ENCODE measurements around the gene RECQL5. TPM values are rescaled to one million over a fixed set of nuclear protein-coding genes. Genes with fewer than 3 reads are reported as not detected.
A peak's percentile ranks its signal among the peaks of the same experiment; 100 is the strongest.

The RECQL5 gene
- total RNA-seq, 4 donors from 2014 or later: 25.1 to 129 (median 80.3) TPM

DNA sequence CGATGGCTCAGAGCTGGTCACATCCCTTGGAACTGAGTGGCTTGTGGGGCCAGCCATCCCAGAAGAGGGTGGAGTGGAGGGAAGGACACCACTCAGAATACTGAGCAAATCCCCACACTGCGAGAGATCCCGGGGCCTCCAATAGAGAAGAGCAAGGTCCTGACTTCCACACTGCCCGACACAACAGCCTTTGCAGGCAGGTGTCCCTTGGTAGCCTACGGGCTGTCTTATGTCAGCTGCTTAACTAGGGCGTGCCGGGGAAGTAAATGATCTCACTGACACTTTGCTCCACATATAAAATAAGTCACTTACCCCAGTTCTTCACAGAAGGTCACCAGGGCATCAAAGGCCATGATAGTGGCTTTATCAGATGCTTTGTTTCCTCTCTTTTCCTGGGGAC is 16.1 kb downstream of the RECQL5 start:
- peak; percentile 59 for TF ChIP-seq POLR2A (IDR thresholded peaks at IDR 0.05)
- TF ChIP-seq, protein P1, sequence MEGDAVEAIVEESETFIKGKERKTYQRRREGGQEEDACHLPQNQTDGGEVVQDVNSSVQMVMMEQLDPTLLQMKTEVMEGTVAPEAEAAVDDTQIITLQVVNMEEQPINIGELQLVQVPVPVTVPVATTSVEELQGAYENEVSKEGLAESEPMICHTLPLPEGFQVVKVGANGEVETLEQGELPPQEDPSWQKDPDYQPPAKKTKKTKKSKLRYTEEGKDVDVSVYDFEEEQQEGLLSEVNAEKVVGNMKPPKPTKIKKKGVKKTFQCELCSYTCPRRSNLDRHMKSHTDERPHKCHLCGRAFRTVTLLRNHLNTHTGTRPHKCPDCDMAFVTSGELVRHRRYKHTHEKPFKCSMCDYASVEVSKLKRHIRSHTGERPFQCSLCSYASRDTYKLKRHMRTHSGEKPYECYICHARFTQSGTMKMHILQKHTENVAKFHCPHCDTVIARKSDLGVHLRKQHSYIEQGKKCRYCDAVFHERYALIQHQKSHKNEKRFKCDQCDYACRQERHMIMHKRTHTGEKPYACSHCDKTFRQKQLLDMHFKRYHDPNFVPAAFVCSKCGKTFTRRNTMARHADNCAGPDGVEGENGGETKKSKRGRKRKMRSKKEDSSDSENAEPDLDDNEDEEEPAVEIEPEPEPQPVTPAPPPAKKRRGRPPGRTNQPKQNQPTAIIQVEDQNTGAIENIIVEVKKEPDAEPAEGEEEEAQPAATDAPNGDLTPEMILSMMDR (IDR thresholded peaks at IDR 0.05): no peak
- no peak for TF ChIP-seq EP300 (IDR thresholded peaks at IDR 0.05; ENCODE audit: low read depth)
- TF ChIP-seq POLR2AphosphoS5 (IDR thresholded peaks at IDR 0.05): peak in 2 of 3 donors; percentile 30 to 72
- no peaks in the 10 kb centered on the region for H3K9me3 ChIP-seq
- WGBS, 2 donors (ENCODE audit: low coverage in 1 of 2): 83% methylated on average over 7 of the region's 7 CpGs; no CpG with 5 or more reads in 1 of the 2 donors
- no peaks in the 10 kb centered on the region for H3K27me3 ChIP-seq
- peaks cover 0 to 10% (median 0%) of the 10 kb centered on the region in 4 donors for H3K36me3 ChIP-seq
- no peak for DNase-seq
- H3K4me3 ChIP-seq: no peak overlapping the region
- in situ Hi-C loops (cut with MboI; ENCODE audit: low pct_ligation_motif_present in 1 of 4, low pct_unique_long_range_greater_than_20kb in 1 of 4, low sequenced_read_pairs in 3 of 4): no loop called here
- H3K4me1 ChIP-seq: peaks cover 0 to 19% (median 5%) of the 10 kb centered on the region in 4 donors
- intact Hi-C loops (cut with DNase I; ENCODE audit: low total_unique reads): no loop called here
- H3K27ac ChIP-seq: peak overlapping the region in 3 of 4 donors; percentile 42 to 68 (median 48)

DNA sequence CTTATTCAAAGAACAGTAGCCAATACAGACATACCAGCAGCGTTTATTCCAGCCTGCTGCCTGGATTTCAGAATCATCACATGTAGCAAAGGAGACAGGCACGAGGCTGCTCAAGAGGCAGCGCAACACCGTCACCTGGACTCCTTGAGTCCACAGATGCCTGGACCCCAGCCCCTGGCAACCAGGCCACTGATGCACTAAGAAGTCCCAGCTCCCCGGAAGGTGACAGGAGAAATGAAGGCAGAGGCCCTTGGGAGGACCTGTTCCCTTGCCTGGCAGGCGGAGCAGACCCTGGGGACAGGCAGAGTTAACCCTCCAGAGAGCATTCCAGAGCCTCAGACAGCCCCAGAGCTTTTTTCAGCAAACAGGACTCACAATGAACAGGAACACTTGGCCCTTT is 17.3 kb downstream of the RECQL5 start:
- WGBS, 2 donors (ENCODE audit: low coverage in 1 of 2): 86% methylated on average over 6 of the region's 6 CpGs; no CpG with 5 or more reads in 1 of the 2 donors
- Histone ChIP-seq H3K27me3 (no peaks in the 10 kb centered on the region), H3K36me3 (peaks cover 0 to 6% (median 0%) of the 10 kb centered on the region in 4 donors), H3K4me3 (no peak overlapping the region), H3K27ac (peak overlapping the region in 1 of 4 donors; percentile 5), H3K4me1 (peaks cover 0 to 30% (median 14%) of the 10 kb centered on the region in 4 donors), H3K9me3 (no peaks in the 10 kb centered on the region)
- intact Hi-C loops (cut with DNase I; ENCODE audit: low total_unique reads) (no loop called here), in situ Hi-C loops (cut with MboI; ENCODE audit: low pct_ligation_motif_present in 1 of 4, low pct_unique_long_range_greater_than_20kb in 1 of 4, low sequenced_read_pairs in 3 of 4) (no loop called here)
- no peak for DNase-seq
- no peak for TF ChIP-seq EP300 (IDR thresholded peaks at IDR 0.05; ENCODE audit: low read depth)
- TF ChIP-seq, protein P1 (IDR thresholded peaks at IDR 0.05): no peak
- no peak for TF ChIP-seq POLR2A (IDR thresholded peaks at IDR 0.05)
- no peak for TF ChIP-seq POLR2AphosphoS5 (IDR thresholded peaks at IDR 0.05)

DNA sequence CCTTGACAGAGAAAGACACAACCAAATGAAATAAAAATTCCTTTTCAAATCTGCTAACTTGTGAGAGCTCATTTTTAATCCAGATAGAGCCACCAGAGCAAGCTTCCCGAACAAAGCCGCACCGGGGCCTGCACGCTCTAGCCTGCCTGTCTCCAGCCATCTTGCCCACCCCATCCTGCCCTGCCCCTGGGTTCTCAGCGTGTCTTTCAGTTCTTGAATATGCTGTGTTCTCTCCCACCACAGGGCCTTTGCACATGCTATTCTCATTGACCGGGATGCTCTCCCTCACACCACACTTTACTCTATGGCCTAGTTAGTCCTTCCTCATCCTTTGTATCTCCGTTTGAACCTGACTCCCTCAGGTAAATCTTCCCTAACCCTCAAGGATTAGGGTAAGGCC is 19.0 kb downstream of the RECQL5 start:
- intact Hi-C loops (cut with DNase I; ENCODE audit: low total_unique reads): no loop called here
- no peaks in the 10 kb centered on the region for H3K9me3 ChIP-seq
- peaks cover 3 to 39% (median 18%) of the 10 kb centered on the region in 4 donors for H3K4me1 ChIP-seq
- in situ Hi-C loops (cut with MboI; ENCODE audit: low pct_ligation_motif_present in 1 of 4, low pct_unique_long_range_greater_than_20kb in 1 of 4, low sequenced_read_pairs in 3 of 4): no loop called here
- no peaks in the 10 kb centered on the region for H3K27me3 ChIP-seq
- DNase-seq: no peak
- TF ChIP-seq, protein P1 (IDR thresholded peaks at IDR 0.05): no peak
- no peak for TF ChIP-seq EP300 (IDR thresholded peaks at IDR 0.05; ENCODE audit: low read depth)
- no peak for TF ChIP-seq POLR2A (IDR thresholded peaks at IDR 0.05)
- no peak for TF ChIP-seq POLR2AphosphoS5 (IDR thresholded peaks at IDR 0.05)
- H3K27ac ChIP-seq: no peak overlapping the region
- peaks cover 0 to 6% (median 0%) of the 10 kb centered on the region in 4 donors for H3K36me3 ChIP-seq
- 94 to 100% methylated on average over 7 of the region's 7 CpGs for WGBS, 2 donors (ENCODE audit: low coverage in 1 of 2)
- H3K4me3 ChIP-seq: no peak overlapping the region

DNA sequence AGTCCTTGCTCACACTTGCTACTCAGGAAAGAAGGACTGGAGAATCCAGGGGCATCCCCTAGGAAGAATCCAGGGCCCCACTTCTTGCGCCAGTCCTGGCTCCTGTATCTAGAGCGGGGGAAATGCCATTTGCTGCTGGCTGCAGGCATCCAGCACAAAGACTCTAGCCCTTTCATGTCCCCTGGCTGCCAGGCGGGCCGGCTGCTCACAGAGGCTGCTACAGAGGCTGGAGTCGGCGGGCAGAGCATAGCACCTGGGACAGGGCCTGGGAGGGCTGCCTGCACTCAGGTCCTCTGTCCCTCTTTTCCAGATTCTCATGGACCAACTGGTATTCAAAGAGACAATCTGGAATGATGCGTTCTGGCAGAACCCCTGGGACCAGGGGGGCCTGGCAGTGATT is 19.9 kb downstream of the RECQL5 start:
- WGBS, 2 donors (ENCODE audit: low coverage in 1 of 2): 91% methylated on average over 7 of the region's 7 CpGs; no CpG with 5 or more reads in 1 of the 2 donors
- no peak for DNase-seq
- no peaks in the 10 kb centered on the region for H3K9me3 ChIP-seq
- no peak for TF ChIP-seq POLR2AphosphoS5 (IDR thresholded peaks at IDR 0.05)
- TF ChIP-seq, protein P1 (IDR thresholded peaks at IDR 0.05): no peak
- no peak for TF ChIP-seq POLR2A (IDR thresholded peaks at IDR 0.05)
- no peak for TF ChIP-seq EP300 (IDR thresholded peaks at IDR 0.05; ENCODE audit: low read depth)
- no peak overlapping the region for H3K4me3 ChIP-seq
- in situ Hi-C loops (cut with MboI; ENCODE audit: low pct_ligation_motif_present in 1 of 4, low pct_unique_long_range_greater_than_20kb in 1 of 4, low sequenced_read_pairs in 3 of 4) (no loop called here), intact Hi-C loops (cut with DNase I; ENCODE audit: low total_unique reads) (no loop called here)
- peak overlapping the region; percentile 88 to 91 (median 90) for H3K27ac ChIP-seq
- H3K36me3 ChIP-seq: peaks cover 0 to 6% (median 0%) of the 10 kb centered on the region in 4 donors
- H3K4me1 ChIP-seq: peaks cover 8 to 48% (median 22%) of the 10 kb centered on the region in 4 donors
- H3K27me3 ChIP-seq: no peaks in the 10 kb centered on the region
